C4-2B (cell line): ENCODE results near the gene UNC79.

Experiments used
- H3K27ac ChIP-seq: fragments of 450-650 bp; 2 replicates; pipeline ENCODE4 v1.5.1; 2017
- CTCF ChIP-seq: fragments of 450-650 bp; conservative IDR thresholded peaks from 2 replicates; pipeline ENCODE4 v1.5.1; 2017; ENCODE audit warnings: mild to moderate bottlenecking
- ZFX ChIP-seq: fragments of 450-650 bp; IDR thresholded peaks from 2 replicates; pipeline ENCODE4 v1.6.1; 2017

Gene UNC79

GRCh38 chr14:93720076-93720815, 289.5 kb downstream of the UNC79 start:
- no peak overlapping the region for H3K27ac ChIP-seq
- TF ChIP-seq CTCF = no peak
- no peak for TF ChIP-seq ZFX

GRCh38 chr14:93720981-93721483, 290.3 kb downstream of the UNC79 start:
- TF ChIP-seq ZFX (no peak), CTCF (no peak)
- H3K27ac ChIP-seq = no peak overlapping the region

- H3K27ac ChIP-seq = no peak overlapping the region
These were observed 292.3 kb downstream of the UNC79 start for GRCh38 chr14:93723001-93723400.

GRCh38 chr14:93725002-93725582, 294.4 kb downstream of the UNC79 start:
- H3K27ac ChIP-seq = no peak overlapping the region
- no peak for TF ChIP-seq ZFX

More at GRCh38 chr14:93723001-93723400, 292.3 kb downstream of the UNC79 start:
- TF ChIP-seq ZFX = no peak
- TF ChIP-seq CTCF = no peak

- no peak for TF ChIP-seq ZFX
- no peak overlapping the region for H3K27ac ChIP-seq
These were observed 295.3 kb downstream of the UNC79 start for GRCh38 chr14:93725993-93726392.

GRCh38 chr14:93727039-93727740, 296.5 kb downstream of the UNC79 start:
- H3K27ac ChIP-seq = no peak overlapping the region
- TF ChIP-seq ZFX (no peak), CTCF (no peak)

- H3K27ac ChIP-seq = no peak overlapping the region
- TF ChIP-seq CTCF (no peak), ZFX (no peak)
These were observed 297.3 kb downstream of the UNC79 start for GRCh38 chr14:93727917-93728650.

- no peak overlapping the region for H3K27ac ChIP-seq
- no peak for TF ChIP-seq CTCF
- TF ChIP-seq ZFX = no peak
These were observed 297.9 kb downstream of the UNC79 start for GRCh38 chr14:93728651-93729016.
